C4-2B (cell line): Measurements from ENCODE around the gene HOXB8.

Source experiments
- ZFX ChIP-seq: fragments of 450-650 bp; IDR thresholded peaks from 2 replicates; pipeline ENCODE4 v1.6.1; 2017
- TF ChIP-seq, protein P1 (sequence below): fragments of 450-650 bp; conservative IDR thresholded peaks from 2 replicates; pipeline ENCODE4 v1.5.1; 2017; ENCODE audit warnings: mild to moderate bottlenecking

DNA sequence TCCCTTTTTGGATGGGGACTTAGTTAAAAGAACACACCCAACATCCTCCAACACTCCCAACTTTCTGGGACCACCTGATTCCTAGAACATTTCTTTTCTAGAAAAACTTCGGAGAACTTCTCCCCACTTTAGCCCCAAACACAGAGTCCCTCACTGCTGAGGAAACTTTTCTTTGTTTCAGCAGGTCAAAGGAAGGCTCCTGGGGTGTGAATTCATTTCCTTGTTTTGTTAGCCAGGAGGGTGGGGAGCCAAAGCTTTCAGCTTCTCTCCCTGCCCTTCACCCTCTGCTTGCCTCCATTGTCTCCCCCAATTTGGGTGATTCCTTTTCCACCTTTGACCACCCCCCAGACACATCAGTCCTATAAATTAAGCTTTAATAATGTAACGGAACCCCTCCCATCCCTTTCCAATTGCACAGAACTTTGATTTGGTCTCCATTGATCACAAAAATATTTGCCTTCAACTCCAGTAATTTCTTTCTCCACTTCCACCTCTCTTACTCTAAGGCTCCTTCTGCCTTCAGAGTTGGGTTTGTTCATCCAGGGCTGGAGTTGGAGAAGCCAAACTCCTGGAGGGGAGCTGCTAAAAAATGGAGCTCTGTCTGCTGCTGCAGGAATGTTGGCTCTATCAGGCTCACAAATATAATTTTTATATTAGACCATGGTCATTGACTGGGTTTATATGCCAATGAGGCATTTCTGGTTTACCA is 47.3 kb downstream of the HOXB8 start:
- TF ChIP-seq, protein P1, sequence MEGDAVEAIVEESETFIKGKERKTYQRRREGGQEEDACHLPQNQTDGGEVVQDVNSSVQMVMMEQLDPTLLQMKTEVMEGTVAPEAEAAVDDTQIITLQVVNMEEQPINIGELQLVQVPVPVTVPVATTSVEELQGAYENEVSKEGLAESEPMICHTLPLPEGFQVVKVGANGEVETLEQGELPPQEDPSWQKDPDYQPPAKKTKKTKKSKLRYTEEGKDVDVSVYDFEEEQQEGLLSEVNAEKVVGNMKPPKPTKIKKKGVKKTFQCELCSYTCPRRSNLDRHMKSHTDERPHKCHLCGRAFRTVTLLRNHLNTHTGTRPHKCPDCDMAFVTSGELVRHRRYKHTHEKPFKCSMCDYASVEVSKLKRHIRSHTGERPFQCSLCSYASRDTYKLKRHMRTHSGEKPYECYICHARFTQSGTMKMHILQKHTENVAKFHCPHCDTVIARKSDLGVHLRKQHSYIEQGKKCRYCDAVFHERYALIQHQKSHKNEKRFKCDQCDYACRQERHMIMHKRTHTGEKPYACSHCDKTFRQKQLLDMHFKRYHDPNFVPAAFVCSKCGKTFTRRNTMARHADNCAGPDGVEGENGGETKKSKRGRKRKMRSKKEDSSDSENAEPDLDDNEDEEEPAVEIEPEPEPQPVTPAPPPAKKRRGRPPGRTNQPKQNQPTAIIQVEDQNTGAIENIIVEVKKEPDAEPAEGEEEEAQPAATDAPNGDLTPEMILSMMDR: no peak
- no peak for TF ChIP-seq ZFX
